H1 (cell line): ENCODE results near the gene ZNF154. TPM values are rescaled to one million over a fixed set of nuclear protein-coding genes. Genes with fewer than 3 reads are reported as not detected.

Source experiments
- CHD7 ChIP-seq: fragments of 300-600 bp; sonication (generic); IDR thresholded peaks from 2 replicates; pipeline ENCODE4 v1.7.1; 2012; ENCODE audit warnings: low read length, moderate library complexity, mild to moderate bottlenecking, inconsistent platforms; ENCODE audit not compliant: insufficient replicate concordance
- polyA plus RNA-seq, 7 experiments: library from polyadenylated mRNA; depleted of rRNA in 3 of 7; stranded (reverse) in 5 of 7; unstranded in 2 of 7; fragments of >200 nt in 5 of 7; fragments of 200-250 nt in 2 of 7; gene quantifications; 1 replicate in 5 of 7; 2 replicates in 1 of 7; 4 replicates in 1 of 7; pipeline versions ENCODE4 v1.2.1 to v1.2.3, GENCODE V29; 2011 to 2013; ENCODE audit warnings: missing spikeins in 2 of 7, mixed read lengths in 2 of 7
- total RNA-seq: library from RNA; stranded (reverse); fragmentation: NEBNext Ultra II Directional; extraction: Animal tissue kit (Norgen Biotek cat#: 25700); gene quantifications from 2 replicates; pipeline ENCODE4 v1.2.1, GENCODE V29; 2021

Gene ZNF154
- total and polyA plus RNA-seq, 2 of the 8 experiments (the other 6 are each of a cell fraction or from before 2014, with no cell fraction given) = 5.3 to 11.6 TPM

- TF ChIP-seq CHD7 = no peak
These were observed 46.0 kb upstream of the ZNF154 start (continued) for GRCh38 chr19:57755031-57755430.
